Measurements from ENCODE around the gene MLLT3.

GRCh38 chr9:20320921-20321320, 301.4 kb downstream of the MLLT3 start:
- TF ChIP-seq POLR2AphosphoS5 (IDR thresholded peaks at IDR 0.05; ENCODE audit: low read depth, low read length) (no peak), POLR2A (IDR thresholded peaks at IDR 0.05; ENCODE audit: low read depth, low read length) (no peak)
